GM12865 (cell line): Measurements from ENCODE around the gene KISS1R.
"Not testable (repeated sequence)": the region's sequence is repeated elsewhere in the genome, so short reads cannot be mapped to it uniquely, and the experiment has no call there.

Experiments
- DNase-seq: peaks from one replicate; pipeline ENCODE4 v3.0.0; 2010; ENCODE audit warnings: low read depth
- H3K4me3 ChIP-seq: 2 replicates; pipeline ENCODE4 v1.5.1; 2011; ENCODE audit warnings: mild to moderate bottlenecking, low read depth, low read length, control low read depth
- TF ChIP-seq, protein P1 (sequence below): IDR thresholded peaks from 2 replicates; pipeline ENCODE4 v1.5.1; 2011; ENCODE audit warnings: low read length, control low read depth, low read depth, inconsistent platforms; ENCODE audit not compliant: insufficient read depth; ENCODE audit errors: missing control alignments

The KISS1R gene

DNA sequence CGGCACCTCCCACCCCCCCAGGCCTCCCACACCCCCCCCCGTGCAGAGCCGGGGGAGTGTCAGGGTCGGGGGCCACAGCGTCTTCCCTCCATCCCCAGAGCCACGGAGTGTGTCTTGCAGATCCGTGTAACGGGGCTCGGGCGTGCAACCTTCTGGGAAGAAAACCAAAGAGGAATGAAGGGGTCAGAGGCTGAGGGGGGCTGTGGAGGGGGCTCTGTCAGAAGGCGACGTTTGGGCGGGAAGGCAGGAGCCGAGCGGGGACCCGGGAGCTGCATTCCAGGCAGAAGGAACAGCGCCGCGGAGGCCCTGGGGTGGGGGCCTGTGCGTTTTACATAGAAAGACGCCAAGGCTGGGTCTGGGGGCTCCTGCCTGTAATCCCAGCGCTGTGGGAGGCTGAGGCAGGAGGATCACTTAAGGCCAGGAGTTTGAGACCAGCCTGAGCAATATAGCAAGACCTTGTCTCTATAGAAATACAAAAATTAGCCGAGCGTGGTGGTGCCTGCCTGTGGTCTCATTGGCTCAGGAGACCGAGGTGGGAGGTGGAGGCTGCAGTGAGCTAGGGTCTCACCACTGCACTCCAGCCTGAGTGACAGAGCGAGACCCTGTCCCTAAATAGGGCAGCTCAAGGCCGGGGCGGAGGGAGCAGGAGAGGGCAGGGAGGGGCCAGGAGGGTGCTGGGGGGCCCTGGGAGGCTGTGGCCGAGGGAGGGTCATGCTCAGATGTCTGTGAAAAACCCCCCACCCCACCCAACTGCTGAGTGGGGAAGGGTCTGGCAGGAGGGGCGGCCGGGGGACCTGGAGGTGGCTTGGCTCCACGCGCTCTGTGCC, 36.5 kb downstream of the KISS1R start:
- TF ChIP-seq, protein P1, sequence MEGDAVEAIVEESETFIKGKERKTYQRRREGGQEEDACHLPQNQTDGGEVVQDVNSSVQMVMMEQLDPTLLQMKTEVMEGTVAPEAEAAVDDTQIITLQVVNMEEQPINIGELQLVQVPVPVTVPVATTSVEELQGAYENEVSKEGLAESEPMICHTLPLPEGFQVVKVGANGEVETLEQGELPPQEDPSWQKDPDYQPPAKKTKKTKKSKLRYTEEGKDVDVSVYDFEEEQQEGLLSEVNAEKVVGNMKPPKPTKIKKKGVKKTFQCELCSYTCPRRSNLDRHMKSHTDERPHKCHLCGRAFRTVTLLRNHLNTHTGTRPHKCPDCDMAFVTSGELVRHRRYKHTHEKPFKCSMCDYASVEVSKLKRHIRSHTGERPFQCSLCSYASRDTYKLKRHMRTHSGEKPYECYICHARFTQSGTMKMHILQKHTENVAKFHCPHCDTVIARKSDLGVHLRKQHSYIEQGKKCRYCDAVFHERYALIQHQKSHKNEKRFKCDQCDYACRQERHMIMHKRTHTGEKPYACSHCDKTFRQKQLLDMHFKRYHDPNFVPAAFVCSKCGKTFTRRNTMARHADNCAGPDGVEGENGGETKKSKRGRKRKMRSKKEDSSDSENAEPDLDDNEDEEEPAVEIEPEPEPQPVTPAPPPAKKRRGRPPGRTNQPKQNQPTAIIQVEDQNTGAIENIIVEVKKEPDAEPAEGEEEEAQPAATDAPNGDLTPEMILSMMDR = no peak
- no peak for DNase-seq
- peak overlapping the region; percentile 71 for H3K4me3 ChIP-seq

DNA sequence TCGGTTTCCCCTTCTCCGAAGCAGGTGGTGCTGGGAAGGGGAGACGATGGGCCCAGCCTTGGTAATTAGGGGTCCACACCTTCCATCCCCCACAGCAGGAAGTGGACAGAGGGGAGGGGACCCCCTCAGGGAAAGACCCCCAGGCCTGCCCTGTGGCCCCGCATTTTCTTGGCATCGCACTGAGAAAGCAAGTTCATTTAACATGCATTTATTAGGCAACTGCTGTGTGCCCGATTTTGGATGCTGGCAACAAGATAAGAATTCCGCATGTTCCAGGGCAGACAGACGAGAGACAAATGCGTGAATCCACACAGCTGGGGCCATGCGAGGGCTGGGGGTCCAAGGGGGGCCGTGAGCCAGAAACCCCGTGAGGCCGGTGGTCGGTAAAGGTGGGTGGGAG, 37.1 kb downstream of the KISS1R start:
- TF ChIP-seq, protein P1 = no peak
- DNase-seq = no peak
- H3K4me3 ChIP-seq = peak overlapping the region; percentile 71

DNA sequence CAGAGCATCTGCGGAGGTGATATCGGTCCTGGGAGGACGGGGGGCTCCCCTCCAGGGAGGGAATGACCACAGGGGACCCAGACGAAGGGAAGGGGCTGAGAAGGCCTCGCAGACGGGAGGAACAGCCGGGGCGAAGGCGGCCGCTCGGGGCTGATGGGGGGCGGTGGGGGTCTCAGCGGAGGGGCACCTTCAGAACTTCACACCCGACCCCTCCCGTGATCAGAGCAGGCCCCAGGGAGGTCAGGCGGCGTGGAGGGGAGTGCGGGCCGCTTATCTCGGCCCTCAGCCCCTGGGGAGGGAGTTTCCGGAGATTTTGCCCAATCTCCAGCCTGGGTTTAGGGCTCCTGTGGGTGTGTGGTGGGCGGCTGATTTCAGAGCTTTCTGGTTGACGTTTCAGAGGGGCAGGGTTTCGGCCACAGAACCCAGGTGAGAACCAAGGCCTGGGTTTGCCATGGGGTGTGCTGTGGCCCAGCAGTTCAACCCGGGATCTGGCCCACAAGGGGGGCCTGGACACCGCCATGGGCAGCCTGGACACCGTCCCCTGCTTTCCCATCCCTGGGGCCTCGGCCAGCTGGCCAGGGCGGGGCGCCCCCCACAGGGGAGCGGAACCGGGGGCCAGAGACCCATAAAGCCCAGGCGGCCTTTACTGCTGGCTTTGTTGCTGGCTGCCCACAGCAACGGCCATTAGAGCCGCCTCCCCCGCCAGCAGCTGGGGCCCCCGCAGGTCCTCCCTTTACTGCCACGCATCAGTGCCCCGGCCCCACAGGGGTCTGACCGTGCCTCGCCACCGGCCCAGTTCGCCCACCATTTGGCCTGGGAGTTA, 37.8 kb downstream of the KISS1R start:
- peak; percentile 94 for DNase-seq
- TF ChIP-seq, protein P1 = peak; percentile 2
- H3K4me3 ChIP-seq = peak overlapping the region; percentile 71

DNA sequence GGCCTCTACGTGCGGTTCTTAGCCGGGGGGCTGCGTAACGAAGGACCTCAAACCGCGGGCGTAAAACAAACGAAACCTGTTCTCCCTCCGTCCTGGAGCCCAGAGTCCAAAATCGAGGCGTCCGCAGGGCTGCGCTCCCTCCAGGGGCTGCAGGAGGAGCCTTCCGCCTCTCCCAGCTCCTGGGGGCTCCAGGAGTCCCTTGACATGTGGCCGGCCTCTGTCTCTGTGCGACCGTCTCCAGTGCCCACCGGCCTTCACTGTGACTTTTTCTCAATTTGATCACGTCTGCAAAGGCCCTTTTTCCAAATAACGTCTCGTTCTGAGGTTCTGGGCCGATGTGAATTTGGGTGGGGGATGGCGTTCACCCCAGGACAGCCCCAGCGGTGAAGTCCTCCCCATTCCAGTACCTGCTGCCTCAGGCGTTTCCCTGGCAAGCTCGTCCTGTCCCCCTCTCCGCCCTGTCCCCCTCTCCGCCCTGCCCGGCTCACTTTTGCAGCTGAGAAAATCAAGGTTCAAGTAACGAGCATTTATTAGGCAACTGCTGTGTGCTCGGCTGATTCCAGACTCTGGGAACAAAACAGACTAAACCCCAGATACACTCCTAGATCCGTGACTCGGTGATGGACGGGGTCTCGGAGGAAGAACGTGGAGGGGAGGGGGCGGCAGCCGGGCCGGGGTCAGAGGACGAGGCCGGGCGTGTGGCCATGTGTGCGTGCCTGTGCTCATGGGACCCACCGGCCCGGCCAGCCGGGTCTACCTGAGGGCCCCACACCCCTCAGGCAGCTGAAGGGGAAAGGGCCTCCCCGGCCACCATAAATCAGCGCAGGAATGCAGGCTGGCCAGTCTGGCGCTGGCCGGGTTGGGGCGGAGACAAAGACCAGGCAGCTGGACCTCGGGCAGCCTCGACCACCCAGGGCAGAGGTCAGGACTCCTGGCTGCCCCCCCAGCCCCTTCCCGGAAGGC, 39.0 kb downstream of the KISS1R start:
- no peak overlapping the region for H3K4me3 ChIP-seq
- DNase-seq = no peak
- TF ChIP-seq, protein P1 = no peak

DNA sequence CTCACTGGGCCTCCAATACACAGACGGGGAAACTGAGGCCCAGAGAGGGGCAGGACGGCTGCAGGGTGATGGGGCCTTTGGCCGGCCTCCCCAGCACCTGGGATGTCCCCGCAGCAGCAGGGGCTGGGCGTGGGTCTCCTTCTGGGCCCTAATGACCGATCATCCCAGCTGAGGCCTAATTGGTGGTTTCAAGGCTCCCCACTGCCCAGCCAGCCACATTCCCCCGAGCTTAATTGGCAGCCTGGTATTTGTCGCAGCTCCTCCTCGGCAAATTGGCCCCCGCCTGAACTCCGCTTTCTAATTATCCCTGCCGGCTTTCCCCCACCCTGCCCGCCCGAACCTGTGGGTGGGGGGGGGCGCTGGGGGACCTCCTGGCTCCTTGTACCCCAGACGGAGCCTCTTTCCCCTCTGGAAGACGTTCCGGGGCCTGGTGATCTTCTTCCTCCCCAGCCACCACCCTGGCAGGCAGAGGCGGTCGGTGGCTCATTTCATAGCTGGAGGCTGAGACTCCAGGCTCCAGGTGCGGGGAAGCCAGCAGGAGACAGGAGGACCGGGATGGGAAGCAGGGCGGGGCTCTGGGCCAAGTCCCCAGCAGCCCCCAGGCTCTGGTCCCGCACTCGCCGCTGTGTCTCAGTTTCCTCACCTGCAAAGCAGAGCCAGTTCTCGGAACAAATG, 39.8 kb downstream of the KISS1R start:
- no peak overlapping the region for H3K4me3 ChIP-seq
- no peak for DNase-seq
- TF ChIP-seq, protein P1 = no peak

DNA sequence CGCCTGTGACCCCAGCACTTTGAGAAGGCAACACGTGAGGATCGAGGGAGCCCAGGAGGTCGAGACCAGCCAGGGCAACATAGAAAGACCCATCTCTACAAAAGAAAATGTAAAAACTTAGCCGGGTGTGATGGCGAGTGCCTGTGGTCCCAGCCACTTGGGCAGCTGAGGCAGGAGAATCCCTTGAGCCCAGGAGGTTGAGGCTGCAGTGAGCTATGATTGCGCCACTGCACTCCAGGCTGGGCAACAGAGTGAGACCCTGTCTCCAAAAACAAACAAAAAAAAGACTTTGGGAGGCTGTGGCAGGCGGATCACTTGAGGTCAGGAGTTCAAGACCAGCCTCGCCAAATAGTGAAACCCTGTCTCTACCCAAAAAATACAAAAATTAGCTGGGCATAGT, 40.4 kb downstream of the KISS1R start:
- not testable (repeated sequence) for DNase-seq, H3K4me3 ChIP-seq
